Stimulated activated naive CD8-positive, alpha-beta T cell treated with anti-CD3 and anti-CD28 coated beads, Interleukin-15, amount 100 ng/mL, for 72 hours (primary cell): Measurements from ENCODE around the gene EI24.

Experiments used
- ATAC-seq: fragments of 150-1000 bp; cut with Tn5 transposase; 2 replicates; pipeline ENCODE4 v1.10.0; 2021; ENCODE audit warnings: mild to moderate bottlenecking, moderate library complexity
- DNase-seq, 2 donors: peaks; one replicate each; pipeline ENCODE4 v3.0.0; 2021 to 2022
- H3K27ac Mint-ChIP-seq, 2 donors: one replicate each; pipeline ENCODE4 v1.8.0; 2022; ENCODE audit warnings: mild to moderate bottlenecking in 2 of 2, mixed read lengths in 2 of 2, moderate library complexity in 2 of 2
- H3K27me3 Mint-ChIP-seq: one replicate; pipeline ENCODE4 v1.8.0; 2022; ENCODE audit warnings: mixed read lengths
- H3K4me1 Mint-ChIP-seq: one replicate; pipeline ENCODE4 v1.8.0; 2022; ENCODE audit warnings: mild to moderate bottlenecking, mixed read lengths
- H3K4me3 Mint-ChIP-seq, 2 donors: one replicate each; pipeline ENCODE4 v1.8.0; 2022; ENCODE audit warnings: mild to moderate bottlenecking in 2 of 2, mixed read lengths in 2 of 2, moderate library complexity in 1 of 2
- H3K9me3 Mint-ChIP-seq, 2 donors: one replicate each; pipeline ENCODE4 v1.8.0; 2022; ENCODE audit warnings: mixed read lengths in 2 of 2

EI24 gene

DNA sequence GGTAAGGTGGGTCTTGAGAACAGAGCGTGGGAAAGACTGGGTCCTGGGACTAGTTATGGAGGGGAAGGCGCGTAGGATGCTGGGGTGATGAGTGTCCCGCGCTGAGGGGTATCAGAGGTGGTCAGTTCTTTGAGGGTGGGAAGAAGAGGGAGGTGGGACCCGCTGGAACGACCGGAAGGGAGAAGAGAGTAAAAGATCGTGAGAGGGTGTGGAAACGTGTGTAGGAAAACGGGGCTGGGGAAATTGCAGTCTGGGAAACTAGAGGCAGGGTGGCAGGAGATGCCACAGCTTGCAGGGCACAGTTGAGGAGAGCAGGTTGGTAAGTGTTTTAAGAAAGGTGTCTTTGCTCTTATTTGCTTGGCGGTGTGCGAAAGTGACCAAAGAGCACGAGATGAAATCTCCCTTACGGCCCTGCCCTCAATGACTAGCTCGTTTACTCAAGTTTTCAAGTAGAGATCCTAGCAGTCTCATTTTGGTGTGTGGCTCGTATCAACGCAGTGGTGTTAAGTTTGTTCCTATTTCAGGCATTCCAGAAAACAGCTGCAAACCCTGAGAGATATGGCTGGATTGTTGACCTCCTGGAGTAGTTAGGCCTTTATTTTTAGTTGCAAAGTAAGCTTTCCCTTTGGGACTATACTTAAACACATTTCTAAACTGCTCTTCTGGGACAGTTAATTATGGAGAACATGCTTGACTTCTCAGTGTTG, 24.0 kb downstream of the EI24 start:
- Mint-ChIP-seq H3K27ac (peak overlapping the region; percentile 98 to 99), H3K9me3 (no peaks in the 10 kb centered on the region), H3K4me3 (peak overlapping the region; percentile 95), H3K4me1 (peaks cover 51% of the 10 kb centered on the region), H3K27me3 (no peaks in the 10 kb centered on the region)
- ATAC-seq = peak; percentile 11
- DNase-seq = peak in 1 of 2 donors; percentile 12

DNA sequence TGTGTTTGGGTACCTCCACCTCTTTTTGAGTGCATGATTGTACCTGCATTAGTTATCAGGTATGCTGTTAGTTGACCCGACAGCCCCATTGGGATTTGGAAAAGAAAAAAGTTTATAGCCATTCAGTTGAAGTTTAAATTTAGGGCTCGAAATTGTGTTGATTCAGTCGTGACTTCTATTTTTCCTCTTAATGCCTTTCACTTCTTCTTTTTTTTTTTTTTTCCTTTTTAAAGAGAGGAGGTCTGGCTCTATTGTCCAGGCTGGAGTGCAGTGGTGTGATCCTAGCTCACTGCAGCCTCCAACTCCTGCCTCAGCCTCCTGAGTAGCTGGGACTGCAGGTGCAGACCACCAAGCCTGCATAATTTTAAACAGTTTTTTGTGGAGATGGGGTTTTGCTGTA, 25.7 kb downstream of the EI24 start:
- H3K27me3 Mint-ChIP-seq = no peaks in the 10 kb centered on the region
- no peak overlapping the region for H3K27ac Mint-ChIP-seq
- peaks cover 51% of the 10 kb centered on the region for H3K4me1 Mint-ChIP-seq
- H3K4me3 Mint-ChIP-seq = no peak overlapping the region
- no peak for DNase-seq
- no peak for ATAC-seq
- H3K9me3 Mint-ChIP-seq = no peaks in the 10 kb centered on the region

DNA sequence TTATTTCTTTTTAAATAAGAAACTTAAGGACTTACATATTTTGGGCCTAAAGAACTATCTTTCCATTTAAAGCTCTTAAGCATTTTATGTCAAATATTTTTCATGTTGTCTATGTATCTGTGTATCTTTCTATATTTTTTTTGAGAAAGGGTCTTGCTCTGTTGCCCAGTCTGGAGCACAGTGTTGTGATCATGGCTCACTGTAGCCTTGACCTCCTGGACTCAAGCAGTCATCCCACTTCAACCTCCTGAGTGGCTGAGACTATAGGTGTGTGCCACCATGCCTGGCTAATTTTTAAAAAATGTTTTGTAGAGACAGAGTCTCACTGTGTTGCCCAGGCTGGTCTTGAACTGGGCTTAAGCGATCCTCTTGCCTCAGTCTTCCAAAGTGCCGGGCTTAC, 31.4 kb downstream of the EI24 start:
- H3K27ac Mint-ChIP-seq = no peak overlapping the region
- no peak for ATAC-seq
- H3K4me3 Mint-ChIP-seq = no peak overlapping the region

DNA sequence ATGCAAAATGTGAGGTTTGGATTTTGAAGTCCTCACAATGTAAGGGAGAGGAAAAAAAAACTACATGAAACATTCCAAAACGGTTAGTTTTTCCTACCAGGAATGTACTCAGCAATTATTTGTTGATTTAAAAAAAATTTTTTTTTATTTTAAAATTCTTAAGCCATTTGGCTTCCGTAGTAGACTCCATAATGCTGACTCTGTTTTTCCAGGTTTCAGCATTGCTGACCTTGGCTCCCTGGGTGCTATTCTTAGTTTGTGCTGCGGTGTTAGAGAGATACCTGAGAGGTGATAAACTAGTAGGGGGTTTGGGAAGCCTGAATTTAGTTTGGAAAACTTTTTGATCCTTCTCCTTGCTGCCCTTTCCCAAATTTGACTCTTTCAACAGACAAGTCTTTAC, 33.9 kb downstream of the EI24 start:
- Mint-ChIP-seq H3K27me3 (no peaks in the 10 kb centered on the region), H3K4me3 (no peak overlapping the region), H3K27ac (no peak overlapping the region), H3K4me1 (no peaks in the 10 kb centered on the region), H3K9me3 (no peaks in the 10 kb centered on the region)
- ATAC-seq (no peak), DNase-seq (no peak)

More for the DNA sequence above, 31.4 kb downstream of the EI24 start:
- no peak for DNase-seq
- no peaks in the 10 kb centered on the region for H3K27me3 Mint-ChIP-seq
- no peaks in the 10 kb centered on the region for H3K9me3 Mint-ChIP-seq
- H3K4me1 Mint-ChIP-seq = peaks cover 17% of the 10 kb centered on the region

DNA sequence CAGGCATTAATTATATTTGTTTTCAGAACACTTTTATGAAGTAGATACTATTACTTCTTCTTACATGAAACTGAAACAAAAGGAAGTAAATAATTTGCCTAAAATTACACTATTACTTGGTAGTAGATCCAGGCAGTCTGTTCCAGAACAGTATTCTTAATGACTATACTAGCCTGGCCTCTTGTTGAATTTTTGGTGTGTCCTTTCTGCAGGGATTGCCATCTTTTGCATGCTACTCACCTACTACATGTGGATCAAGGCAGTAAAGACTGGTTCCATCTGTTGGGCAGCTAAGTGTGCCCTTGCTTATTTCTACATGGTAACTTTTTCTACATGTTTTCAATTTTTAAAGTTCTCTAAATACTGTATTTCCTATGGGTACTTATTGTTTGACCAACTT, 36.1 kb downstream of the EI24 start:
- DNase-seq (no peak), ATAC-seq (no peak)
- Mint-ChIP-seq H3K4me3 (no peak overlapping the region), H3K27ac (no peak overlapping the region), H3K27me3 (no peaks in the 10 kb centered on the region), H3K4me1 (no peaks in the 10 kb centered on the region), H3K9me3 (no peaks in the 10 kb centered on the region)

DNA sequence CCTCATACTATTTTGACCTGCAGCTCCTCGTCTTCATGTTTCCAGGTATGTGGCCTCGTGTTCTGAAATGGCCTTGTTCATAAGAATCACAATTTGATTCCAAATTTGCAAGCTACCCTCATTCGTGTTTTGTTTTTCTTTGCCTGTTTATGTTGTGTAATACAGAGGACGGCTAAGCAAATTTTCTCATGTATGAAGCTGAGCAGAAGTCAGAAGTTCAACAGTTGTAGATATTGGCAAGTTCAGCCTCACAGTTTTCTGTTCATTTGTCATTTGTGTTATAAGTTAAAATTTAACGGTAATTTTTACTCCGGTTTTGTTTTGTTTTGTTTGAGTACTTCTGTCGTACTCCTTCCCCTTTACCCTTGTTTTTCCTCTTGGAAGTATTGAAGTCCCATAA, 40.3 kb downstream of the EI24 start:
- peak overlapping the region in 1 of 2 donors; percentile 31 for H3K27ac Mint-ChIP-seq
- no peak for DNase-seq
- no peak overlapping the region for H3K4me3 Mint-ChIP-seq
- no peaks in the 10 kb centered on the region for H3K27me3 Mint-ChIP-seq
- H3K4me1 Mint-ChIP-seq = peaks cover 5% of the 10 kb centered on the region
- no peak for ATAC-seq
- H3K9me3 Mint-ChIP-seq = no peaks in the 10 kb centered on the region

DNA sequence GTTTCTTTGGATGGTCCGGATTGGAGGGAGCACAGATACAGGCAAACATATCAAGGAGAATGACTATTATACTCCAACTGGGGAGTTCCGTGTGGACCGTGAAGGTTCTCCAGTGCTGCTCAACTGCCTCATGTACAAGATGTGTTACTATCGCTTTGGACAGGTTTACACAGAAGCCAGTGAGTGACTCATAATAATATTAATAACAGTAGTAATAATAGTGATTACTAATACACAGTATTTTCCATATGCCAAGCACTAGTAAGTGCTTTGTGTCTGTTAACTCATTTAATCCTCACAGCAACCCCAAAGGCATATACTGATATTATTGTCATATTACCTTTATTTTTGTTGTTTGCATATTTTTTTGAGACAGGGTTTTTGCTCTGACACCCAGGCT, 49.1 kb downstream of the EI24 start:
- H3K9me3 Mint-ChIP-seq = no peaks in the 10 kb centered on the region
- peak overlapping the region in 1 of 2 donors; percentile 67 for H3K27ac Mint-ChIP-seq
- no peaks in the 10 kb centered on the region for H3K4me1 Mint-ChIP-seq
- DNase-seq = no peak
- no peaks in the 10 kb centered on the region for H3K27me3 Mint-ChIP-seq
- no peak for ATAC-seq
- H3K4me3 Mint-ChIP-seq = no peak overlapping the region

DNA sequence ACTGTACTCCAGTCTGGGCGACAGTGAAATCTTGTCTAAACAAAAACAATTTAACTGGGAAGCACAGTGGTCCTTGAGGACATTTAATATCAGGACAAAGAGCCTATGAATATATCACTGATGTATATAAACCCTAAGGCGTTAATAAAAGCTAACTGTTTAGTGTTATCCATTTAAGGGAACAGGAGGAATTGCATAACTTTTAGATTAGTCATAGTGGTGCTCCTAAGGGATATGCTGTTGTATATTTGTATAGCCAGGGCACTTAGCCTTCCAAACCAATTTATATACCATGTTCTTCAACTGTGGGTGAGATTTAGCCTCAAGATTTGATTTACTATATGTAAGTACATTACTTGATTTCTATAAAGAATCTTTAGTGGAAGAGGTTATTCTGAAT, 52.7 kb downstream of the EI24 start:
- H3K27me3 Mint-ChIP-seq = no peaks in the 10 kb centered on the region
- H3K9me3 Mint-ChIP-seq = no peaks in the 10 kb centered on the region
- H3K4me1 Mint-ChIP-seq = peaks cover 12% of the 10 kb centered on the region
- no peak overlapping the region for H3K4me3 Mint-ChIP-seq
- ATAC-seq = no peak
- H3K27ac Mint-ChIP-seq = no peak overlapping the region
- DNase-seq = no peak

DNA sequence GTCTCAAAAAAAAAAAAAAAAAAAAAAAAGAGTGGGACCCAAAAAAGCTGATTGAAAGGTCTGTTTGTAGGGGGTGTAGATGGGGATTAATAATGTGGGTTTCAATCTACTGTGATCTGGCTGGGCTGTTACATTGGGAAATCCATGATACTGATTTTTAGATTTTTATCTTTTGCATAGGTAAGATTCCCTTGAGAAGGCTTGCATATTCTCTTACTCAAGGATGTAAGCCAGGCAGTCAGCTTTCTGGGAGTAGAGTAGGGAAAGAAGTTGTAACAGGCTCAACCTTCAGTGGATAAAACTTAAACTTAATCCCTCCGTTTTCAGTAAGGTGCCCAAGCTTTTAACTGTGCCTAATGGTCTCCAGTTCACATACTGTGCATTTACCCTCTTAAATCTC, 53.8 kb downstream of the EI24 start:
- Mint-ChIP-seq H3K4me1 (peaks cover 20% of the 10 kb centered on the region), H3K27ac (peak overlapping the region in 1 of 2 donors; percentile 93), H3K9me3 (no peaks in the 10 kb centered on the region), H3K27me3 (no peaks in the 10 kb centered on the region), H3K4me3 (no peak overlapping the region)
- DNase-seq (no peak), ATAC-seq (no peak)

DNA sequence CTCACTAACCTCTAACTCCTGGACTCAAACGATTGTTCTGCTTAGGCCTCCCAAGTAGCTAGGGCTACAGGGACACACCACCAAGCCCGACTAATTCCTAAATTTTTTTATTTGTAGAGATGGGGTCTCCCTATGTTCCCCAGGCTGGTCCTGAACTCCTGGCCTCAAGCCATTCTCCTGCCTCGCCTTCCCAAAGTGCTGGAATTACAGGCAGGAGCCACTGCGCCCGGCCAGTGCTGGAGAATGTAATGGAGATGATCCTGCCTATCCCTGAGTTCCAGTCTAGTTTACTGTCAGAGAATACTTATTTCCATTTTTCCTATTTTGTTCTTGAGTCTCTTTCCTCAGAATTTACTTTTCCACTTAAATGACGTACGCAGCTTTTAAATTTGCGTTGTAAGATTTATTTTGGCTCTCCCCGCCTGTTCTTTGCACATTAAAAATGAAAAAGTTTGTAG, 55.5 kb downstream of the EI24 start, which contains the start of gene CHEK1:
CHEK1 (plus strand) TSS at position 408 of the 458 bp plus-strand sequence. CDS start 1,606 bp downstream, outside the sequence.
- ATAC-seq (no peak), DNase-seq (no peak)
- Mint-ChIP-seq H3K9me3 (no peaks in the 10 kb centered on the region), H3K27me3 (no peaks in the 10 kb centered on the region), H3K4me3 (peak within 1 kb of the TSS; percentile 93 to 99), H3K27ac (peak within 1 kb of the TSS; percentile 98 to 99), H3K4me1 (peaks cover 20% of the 10 kb centered on the region)

DNA sequence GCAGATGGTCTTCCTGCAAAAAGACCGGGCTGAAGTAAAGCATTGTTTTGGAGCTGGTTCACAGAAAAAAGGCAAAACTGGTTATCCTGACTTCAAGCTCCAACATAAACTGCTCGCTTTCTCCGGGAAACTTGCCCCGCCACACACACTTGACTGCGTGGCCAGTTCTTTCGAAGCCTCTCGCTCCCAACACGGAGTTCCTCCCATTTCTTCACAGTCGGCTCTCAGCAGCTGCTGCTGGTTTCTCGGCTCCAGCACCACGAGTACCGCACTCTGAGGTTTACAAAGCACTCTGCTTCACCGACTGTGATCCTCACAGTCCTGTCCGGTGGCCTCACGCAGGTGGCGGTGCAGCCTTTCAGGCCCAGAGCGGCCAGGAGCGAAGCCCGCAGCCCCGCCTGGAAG, 56.0 kb downstream of the EI24 start:
- DNase-seq (no peak), ATAC-seq (no peak)
- H3K27me3 Mint-ChIP-seq = no peaks in the 10 kb centered on the region
- peak overlapping the region; percentile 98 to 99 for H3K27ac Mint-ChIP-seq
- H3K9me3 Mint-ChIP-seq = no peaks in the 10 kb centered on the region
- peak overlapping the region; percentile 93 to 99 for H3K4me3 Mint-ChIP-seq
- peaks cover 20% of the 10 kb centered on the region for H3K4me1 Mint-ChIP-seq

DNA sequence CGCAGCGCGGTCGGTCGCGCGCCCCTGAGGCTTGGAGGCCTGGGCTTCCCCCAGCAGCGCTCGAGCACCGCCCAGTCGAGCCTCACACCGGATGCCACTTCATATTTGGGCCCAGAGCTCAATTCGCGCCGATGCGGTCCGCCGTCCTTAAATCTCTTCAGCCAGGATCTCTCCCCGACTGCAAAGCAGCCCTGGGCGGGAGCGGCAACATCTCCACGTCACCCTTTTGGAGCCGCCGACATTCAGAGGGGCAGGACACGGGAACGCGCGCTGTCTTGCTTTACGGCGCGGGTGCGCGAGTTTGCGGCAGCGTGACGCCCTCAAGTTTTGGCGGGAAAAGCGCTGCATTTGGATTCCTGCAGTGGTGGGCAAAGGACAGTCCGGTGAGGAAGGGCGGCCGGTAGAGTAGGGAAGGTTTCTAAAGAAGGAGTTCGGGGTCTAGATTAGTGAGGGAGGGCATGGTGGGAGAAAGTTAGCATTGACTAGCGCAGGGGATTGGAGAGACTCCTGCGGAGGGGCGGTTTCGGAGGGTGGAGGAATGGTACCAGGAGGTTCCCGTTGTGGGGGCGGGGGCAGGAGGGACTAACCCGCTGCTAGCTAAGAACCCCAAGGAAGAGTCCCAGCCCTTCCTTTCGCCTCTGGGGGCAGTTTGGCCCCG, 56.5 kb downstream of the EI24 start:
- no peaks in the 10 kb centered on the region for H3K9me3 Mint-ChIP-seq
- no peaks in the 10 kb centered on the region for H3K27me3 Mint-ChIP-seq
- DNase-seq (peak; percentile 86 to 90), ATAC-seq (peak; percentile 94)
- peak overlapping the region; percentile 93 to 99 for H3K4me3 Mint-ChIP-seq
- peaks cover 20% of the 10 kb centered on the region for H3K4me1 Mint-ChIP-seq
- peak overlapping the region; percentile 98 to 99 for H3K27ac Mint-ChIP-seq

DNA sequence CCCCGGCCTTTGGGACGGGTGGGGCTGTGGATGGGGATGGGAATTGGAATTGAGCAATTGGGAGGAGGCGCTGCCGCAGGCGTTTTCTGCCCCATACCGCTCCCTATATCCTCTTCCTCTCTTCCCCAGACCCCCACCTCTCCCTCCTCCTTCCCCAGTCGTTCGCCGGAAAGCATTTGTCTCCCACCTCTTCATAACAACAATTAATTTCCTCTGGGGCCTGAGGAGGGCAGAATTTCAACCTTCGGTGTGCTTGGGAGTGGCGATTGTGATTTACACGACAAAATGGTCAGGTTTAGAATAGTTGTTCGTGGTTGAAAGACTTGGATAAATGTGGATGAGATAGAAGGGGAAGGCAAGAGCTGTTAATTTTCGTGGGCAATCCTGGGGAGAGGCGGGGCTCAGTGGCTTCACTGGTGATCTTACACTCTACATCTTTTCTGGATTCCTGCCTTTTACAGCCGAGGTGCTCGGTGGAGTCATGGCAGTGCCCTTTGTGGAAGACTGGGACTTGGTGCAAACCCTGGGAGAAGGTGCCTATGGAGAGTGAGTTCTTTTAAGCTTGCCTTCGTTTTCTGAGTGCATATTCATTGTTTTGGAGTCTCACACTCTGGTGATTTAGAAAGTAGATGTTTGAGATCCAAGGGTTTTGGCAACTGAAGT, 57.1 kb downstream of the EI24 start:
- peak overlapping the region; percentile 93 to 99 for H3K4me3 Mint-ChIP-seq
- H3K27ac Mint-ChIP-seq = peak overlapping the region; percentile 98 to 99
- H3K27me3 Mint-ChIP-seq = no peaks in the 10 kb centered on the region
- H3K4me1 Mint-ChIP-seq = peaks cover 20% of the 10 kb centered on the region
- ATAC-seq = peak; percentile 47
- no peaks in the 10 kb centered on the region for H3K9me3 Mint-ChIP-seq
- peak; percentile 25 to 46 for DNase-seq

DNA sequence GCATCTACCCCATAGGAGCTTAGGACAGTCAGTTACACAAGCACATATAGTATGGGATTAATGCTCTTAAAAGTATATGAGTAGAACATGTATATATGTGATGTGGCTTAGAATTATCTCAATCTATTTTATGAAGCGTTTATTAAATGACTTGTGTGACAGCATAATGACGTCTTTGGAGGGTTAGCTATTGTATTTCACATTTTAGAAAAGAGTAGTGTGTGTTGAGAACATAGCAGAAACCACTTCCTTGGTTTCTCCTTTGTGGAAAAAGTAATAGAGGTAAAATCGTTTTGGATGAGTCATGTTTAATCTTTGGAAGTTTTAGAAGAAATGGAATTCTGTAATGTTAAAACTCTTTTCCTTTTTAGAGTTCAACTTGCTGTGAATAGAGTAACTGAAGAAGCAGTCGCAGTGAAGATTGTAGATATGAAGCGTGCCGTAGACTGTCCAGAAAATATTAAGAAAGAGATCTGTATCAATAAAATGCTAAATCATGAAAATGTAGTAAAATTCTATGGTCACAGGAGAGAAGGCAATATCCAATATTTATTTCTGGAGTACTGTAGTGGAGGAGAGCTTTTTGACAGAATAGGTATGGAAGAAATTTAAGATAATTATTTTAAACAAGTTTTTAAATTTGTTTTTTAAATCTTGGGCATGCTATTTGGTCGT, 58.1 kb downstream of the EI24 start:
- no peak overlapping the region for H3K27ac Mint-ChIP-seq
- DNase-seq = no peak
- H3K4me1 Mint-ChIP-seq = peaks cover 20% of the 10 kb centered on the region
- peak overlapping the region; percentile 93 to 99 for H3K4me3 Mint-ChIP-seq
- no peak for ATAC-seq
- H3K9me3 Mint-ChIP-seq = no peaks in the 10 kb centered on the region
- no peaks in the 10 kb centered on the region for H3K27me3 Mint-ChIP-seq
